Mucosa of stomach (tissue), 1 donor: ENCODE results near the gene CDY1.
"Not testable (repeated sequence)": the region's sequence is repeated elsewhere in the genome, so short reads cannot be mapped to it uniquely, and the experiment has no call there.

Experiments
- H3K27me3 ChIP-seq: one replicate; pipeline ENCODE4 v1.7.0; 2013; ENCODE audit warnings: mild to moderate bottlenecking, low read length; ENCODE audit not compliant: control insufficient read depth, insufficient read depth
- H3K36me3 ChIP-seq: one replicate; pipeline ENCODE4 v1.7.0; 2013; ENCODE audit warnings: low read length; ENCODE audit not compliant: control insufficient read depth, insufficient read depth
- H3K4me1 ChIP-seq: one replicate; pipeline ENCODE4 v1.7.0; 2013; ENCODE audit warnings: mild to moderate bottlenecking, low read length; ENCODE audit not compliant: control insufficient read depth, insufficient read depth
- H3K4me3 ChIP-seq: one replicate; pipeline ENCODE4 v1.7.0; 2013; ENCODE audit warnings: low read length
- H3K9ac ChIP-seq: one replicate; pipeline ENCODE4 v1.7.0; 2013; ENCODE audit warnings: mild to moderate bottlenecking, low read length, moderate library complexity
- H3K9me3 ChIP-seq: one replicate; pipeline ENCODE4 v1.7.0; 2013; ENCODE audit warnings: mild to moderate bottlenecking, low read length, moderate library complexity; ENCODE audit not compliant: control insufficient read depth
- donor health status: Pancreatic carcinoma.

The CDY1 gene, protein sequence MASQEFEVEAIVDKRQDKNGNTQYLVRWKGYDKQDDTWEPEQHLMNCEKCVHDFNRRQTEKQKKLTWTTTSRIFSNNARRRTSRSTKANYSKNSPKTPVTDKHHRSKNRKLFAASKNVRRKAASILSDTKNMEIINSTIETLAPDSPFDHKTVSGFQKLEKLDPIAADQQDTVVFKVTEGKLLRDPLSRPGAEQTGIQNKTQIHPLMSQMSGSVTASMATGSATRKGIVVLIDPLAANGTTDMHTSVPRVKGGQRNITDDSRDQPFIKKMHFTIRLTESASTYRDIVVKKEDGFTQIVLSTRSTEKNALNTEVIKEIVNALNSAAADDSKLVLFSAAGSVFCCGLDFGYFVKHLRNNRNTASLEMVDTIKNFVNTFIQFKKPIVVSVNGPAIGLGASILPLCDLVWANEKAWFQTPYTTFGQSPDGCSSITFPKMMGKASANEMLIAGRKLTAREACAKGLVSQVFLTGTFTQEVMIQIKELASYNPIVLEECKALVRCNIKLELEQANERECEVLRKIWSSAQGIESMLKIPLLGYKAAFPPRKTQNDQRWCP

DNA sequence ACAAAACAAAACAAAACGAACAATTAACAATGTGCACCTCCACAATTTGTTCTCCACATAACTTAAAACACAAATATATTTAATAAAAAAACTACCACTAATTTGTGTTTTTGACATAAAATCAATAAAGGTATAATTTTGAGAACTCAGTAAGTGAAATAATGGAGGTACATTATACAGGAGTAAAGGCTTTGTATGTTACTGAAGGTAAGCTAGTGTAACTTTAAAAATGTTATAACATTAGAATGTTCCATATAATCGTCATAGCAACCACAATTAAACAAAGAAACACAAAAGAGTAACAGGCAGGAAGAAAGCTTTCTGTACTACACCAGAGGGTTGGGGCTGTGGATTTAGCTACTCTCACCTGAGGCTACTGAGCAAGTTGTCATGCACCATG, at the start of gene CDY1:
CDY1 (plus strand) TSS at position 301 of the 400 bp plus-strand sequence. CDS start 326 bp downstream, outside the sequence.
- H3K9ac ChIP-seq, H3K27me3 ChIP-seq, H3K9me3 ChIP-seq, H3K4me1 ChIP-seq, H3K4me3 ChIP-seq, H3K36me3 ChIP-seq: not testable (repeated sequence)

DNA sequence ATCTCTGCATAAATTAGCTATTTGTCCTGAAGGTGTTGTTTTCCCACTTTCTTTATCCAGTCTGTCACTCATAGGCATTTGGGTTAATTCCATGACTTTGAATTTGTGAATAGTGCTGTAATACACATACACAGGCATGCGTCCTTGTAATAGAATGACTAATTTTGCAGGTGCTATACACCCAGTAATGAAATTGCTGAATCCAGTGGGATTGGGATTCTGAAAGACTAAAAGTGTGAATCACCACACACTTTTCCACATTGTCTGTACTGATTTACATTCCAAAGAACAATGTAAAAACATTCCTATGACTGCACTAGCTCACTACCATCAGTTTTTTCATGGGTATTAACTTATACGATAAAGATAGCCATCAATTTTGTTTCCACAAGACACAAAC, 28.6 kb upstream of the CDY1 start:
- H3K36me3 ChIP-seq, H3K9me3 ChIP-seq, H3K4me1 ChIP-seq, H3K9ac ChIP-seq, H3K27me3 ChIP-seq, H3K4me3 ChIP-seq: not testable (repeated sequence)

DNA sequence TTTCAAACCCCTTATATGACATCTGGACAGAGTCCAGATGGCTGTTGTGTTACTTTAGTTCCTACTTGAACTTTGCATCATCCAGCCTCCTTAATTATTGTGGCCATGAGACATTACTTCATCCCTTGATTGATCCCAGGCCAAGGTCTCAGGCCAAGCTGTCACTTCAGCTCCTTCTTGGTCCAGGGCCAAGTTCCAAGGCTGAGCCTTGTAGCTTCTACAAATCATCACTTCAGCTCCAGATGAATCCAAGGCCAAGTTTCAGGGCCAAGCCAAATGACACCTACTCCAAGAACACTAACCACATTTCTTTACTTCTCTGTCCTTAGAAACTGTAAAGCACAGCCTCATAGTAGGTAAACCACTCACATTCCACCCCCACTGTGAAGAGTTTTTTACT, 1.7 kb upstream of the CDY1 start:
- not testable (repeated sequence) for H3K4me1 ChIP-seq, H3K9me3 ChIP-seq, H3K9ac ChIP-seq, H3K36me3 ChIP-seq, H3K4me3 ChIP-seq, H3K27me3 ChIP-seq

DNA sequence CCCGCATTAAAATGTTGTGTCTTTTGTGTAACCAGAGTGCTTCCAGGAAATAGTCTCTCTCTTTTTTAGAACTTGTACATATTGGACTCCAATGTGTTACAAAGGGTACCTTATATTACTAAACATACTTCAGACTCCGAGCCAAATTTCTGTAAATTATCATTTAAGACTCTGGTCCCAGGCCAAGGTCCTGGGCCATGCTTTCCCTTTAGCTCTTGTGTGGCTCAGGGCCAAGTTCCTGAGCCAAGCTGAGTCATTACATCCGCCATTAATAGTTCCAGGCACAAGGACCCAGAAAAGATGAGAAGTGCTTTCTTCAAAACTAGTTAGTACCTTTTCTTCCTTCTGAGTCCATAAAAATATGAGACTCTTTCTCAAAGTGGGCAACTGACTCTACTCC, 4.6 kb downstream of the CDY1 start:
- not testable (repeated sequence) for H3K4me1 ChIP-seq, H3K4me3 ChIP-seq, H3K36me3 ChIP-seq, H3K27me3 ChIP-seq, H3K9ac ChIP-seq, H3K9me3 ChIP-seq

DNA sequence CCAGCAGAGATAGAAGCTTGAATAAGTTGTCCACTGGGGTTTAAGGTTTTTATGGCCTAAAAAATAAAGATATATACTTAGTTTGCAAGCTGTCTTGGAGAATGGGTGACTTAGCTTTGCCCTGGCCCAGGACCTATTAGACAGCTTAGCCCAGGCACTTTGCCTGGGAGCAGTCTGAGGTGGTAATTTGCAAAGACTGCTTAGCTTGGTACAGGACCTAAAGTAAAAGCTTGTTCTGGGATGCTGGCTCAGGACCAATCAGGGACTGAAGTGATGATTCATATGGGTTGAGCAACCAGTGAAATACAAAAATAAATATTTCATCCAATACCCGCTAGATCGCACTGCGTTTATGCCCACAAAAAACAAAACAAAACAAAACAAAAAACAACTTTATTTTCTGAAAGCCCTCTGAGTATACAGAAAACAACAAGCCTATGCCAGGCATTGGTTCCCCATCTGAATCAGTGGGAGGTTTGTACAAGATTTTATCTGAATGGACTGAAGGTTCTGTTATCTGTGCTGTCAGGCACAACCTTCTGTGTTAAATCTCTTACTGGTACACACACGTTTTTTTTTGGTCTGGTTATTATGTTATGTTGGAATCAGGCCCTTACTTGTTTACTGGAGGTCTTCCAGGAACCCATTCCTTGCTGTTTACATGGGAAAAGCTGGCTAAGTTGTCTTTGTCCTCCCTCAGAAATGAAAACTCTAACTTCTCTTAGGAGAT, 8.6 kb downstream of the CDY1 start:
- H3K9ac ChIP-seq, H3K4me1 ChIP-seq, H3K4me3 ChIP-seq, H3K36me3 ChIP-seq, H3K9me3 ChIP-seq, H3K27me3 ChIP-seq: not testable (repeated sequence)

DNA sequence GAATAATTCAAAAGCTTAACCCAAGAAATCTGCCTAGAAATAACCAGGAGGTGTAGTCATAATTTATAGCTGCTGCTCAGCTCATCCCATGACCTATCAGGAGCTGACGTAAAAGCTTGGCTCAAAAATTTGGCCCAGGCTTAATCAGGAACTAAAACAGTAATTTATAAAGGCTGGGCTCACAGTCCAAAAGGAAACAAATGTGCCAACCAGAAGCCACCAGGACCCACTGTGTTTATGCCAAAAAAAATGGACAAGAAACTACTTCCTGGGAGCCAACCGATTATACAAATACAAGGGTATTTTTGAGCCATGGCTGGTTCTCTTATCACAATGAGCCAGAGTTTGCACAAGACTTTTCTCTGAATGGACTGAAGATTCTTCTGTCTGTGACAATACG, 17.9 kb downstream of the CDY1 start:
- not testable (repeated sequence) for H3K9me3 ChIP-seq, H3K4me1 ChIP-seq, H3K4me3 ChIP-seq, H3K27me3 ChIP-seq, H3K36me3 ChIP-seq, H3K9ac ChIP-seq

DNA sequence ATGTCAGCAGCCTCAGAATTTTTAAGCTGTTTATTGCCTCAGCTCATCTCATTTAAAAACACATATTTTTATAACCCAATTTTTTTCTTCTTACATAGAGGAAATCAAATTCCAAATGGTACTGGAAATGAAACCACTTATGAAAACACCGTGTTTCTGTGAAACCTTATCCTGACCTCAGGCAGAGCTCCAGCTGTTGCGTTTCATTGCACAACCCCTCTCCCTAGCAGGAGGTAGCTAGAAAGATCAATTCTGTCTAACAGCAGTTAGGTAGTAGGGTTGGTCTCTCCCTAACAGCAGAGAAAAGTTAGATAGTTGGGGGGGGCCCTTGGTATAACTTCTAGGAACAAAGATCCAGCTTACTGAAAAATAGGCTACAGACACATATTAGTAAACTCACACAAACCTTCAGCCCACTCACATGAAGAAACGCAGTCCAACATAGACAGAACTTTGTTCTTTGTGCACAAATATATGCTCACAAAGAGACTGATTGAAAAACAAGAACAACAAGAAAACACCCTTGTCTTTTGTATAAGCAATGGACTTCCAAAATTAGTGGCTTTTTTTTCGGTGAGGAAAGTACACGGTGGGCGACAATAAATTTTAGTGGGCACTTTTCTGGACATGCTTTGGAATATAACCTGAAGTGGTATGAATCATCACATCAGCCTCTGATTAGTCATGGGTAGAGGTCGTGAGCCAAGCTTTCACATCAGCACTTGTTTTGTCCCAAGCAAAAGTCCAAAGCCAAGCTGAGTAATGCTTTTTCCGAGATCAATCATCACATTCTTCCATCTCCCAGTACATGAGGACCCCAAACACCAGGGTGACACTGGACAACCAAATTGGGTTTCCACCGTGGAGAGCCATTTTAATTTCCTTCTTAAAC, 21.4 kb downstream of the CDY1 start:
- not testable (repeated sequence) for H3K9ac ChIP-seq, H3K4me1 ChIP-seq, H3K4me3 ChIP-seq, H3K9me3 ChIP-seq, H3K36me3 ChIP-seq, H3K27me3 ChIP-seq
